Stimulated activated naive CD4-positive, alpha-beta T cell treated with Interleukin-2 at 50 U/mL for 16 hours (primary cell): Measurements from ENCODE around the gene SYNPR.

Experiments used
- DNase-seq: peaks from one replicate; lab custom pipeline; 2025; lab: John Stamatoyannopoulos, UW

The SYNPR gene

DNA sequence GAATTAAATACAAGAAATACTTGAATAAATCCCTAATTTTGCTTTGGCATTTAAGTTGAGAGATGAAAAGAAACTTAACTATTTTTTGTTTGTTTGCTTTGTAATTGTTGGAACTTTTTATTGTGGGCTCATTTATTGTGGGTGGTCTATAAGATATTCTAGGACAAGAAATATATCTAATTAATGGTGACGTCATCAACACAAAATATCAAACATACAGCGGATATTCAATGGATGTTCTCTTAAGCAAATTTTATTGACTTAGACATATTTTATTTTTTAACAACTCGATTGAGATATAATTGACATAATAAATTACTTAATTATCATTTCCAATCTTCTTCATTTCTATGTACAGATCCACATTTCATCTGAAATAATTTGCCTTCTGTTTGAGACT is 30.0 kb downstream of the SYNPR start:
- DNase-seq: no peak

GRCh38 chr3:63309768-63310167 is 31.7 kb downstream of the SYNPR start:
- no peak for DNase-seq

- DNase-seq: no peak
Measured at GRCh38 chr3:63323766-63324165, 45.7 kb downstream of the SYNPR start.

- no peak for DNase-seq
Measured at GRCh38 chr3:63324621-63325020, 46.5 kb downstream of the SYNPR start.

DNA sequence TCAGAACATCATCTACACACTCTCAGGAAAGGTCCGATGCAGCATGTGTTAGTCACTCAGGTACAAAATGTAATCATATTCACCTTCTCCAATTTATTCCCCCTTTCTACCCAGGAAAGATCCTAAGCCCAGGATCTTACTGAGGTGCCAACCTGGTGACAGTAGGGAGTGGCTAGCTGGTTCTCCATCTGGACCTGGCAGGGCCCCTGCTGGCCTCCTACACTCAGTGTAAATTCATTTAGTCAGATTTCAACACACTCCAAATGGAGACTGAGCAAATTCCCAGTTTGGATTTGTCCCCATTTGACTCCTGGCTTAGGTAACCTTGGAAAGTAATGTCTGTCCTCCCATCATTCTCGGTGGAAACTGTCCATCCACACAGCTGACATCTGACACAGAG is 47.3 kb downstream of the SYNPR start:
- no peak for DNase-seq

DNA sequence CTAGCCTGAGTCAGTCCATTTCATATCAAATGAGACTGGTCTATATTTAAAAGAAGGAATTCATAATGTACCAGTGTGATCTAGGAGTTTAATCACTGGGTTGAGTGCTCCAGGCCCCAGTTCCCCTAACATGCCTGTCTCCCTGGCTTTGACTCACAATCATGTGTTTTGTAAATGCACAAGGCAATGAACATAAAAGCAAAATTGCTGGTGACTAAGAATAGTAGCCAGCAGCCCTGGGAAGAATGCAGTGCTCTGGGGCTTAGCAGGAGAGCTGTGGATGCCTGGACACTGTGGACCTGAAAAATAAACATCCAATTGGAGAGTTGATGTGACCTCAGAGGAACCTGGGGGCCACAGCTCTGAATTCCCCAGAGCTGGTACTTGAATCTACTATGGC is 50.3 kb downstream of the SYNPR start:
- DNase-seq: no peak

- no peak for DNase-seq
Measured at GRCh38 chr3:63331520-63331919, 53.4 kb downstream of the SYNPR start.

DNA sequence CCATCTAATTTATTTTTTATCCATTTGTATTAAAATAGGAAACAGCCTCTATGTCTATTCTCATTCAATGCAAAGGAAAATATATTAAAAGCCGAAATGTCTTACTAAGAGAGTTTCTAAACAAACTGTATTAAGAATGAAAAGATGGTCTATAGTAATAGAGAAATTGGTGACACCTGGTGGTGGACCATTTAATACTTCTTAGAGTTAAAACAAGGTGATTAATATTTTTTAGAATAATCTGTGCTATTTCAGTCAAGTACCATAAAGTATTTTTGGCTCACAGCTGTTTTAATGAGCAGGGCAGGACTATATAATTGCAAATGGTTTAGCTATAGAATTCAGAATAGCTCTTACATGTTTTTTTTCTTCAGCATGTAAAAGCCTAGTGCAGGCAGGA is 55.7 kb downstream of the SYNPR start:
- DNase-seq: no peak

DNA sequence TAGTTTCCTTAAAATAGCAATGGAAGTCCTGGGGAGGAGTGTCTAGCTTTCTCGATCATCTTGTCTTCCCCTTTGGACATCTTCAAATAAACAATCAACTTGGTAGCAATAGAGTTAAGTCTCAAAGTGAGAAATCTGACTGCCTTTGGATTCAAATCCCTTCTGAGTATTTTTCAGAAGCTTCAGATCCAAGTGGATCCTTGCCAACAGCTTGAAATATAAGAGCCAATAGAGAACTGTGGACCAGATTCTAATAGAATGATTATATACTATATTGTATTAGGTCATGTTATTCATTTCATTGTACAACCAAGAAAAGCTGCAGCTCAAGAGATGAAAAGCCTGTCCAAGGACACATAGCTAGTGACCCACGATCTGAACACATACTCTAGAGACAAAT is 60.2 kb downstream of the SYNPR start:
- no peak for DNase-seq

DNA sequence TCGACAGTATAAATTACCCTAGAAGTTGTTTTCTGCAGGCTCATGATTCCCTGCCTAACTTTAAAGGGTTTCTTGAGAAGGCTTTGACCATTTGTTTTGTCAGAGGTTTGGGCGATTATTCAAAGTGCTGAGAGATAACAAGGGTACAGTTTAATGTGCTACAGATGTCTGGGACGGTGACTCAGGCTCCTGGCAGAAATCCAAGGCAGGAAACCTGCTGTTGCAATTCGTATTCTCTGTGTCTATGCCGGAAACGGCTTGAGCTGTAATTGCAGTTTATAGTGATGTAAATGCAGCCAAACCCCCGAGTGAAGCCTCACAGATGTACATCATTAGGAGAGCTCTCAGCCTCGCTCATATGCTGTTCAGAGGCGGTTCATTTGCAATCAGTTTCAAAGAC is 65.6 kb downstream of the SYNPR start:
- DNase-seq: no peak

DNA sequence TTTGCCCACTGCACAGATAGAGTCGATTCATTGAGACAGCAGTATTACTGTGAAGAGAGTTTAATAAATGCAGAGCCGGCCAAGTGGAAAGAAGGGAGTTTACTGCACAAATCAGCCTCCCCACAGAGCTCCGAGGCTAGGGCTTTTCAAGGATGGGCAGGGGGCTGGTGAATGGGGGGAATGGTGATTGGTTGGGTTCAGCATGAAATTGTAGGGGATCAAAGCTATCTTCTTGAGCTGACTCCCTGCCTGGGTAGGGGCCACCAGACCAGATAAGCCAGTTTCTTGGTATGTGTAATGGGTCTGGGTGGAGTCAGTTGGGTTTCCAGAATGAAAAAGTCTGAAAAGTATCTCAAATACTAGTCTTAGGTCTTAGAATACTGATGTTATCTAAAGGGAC is 66.6 kb downstream of the SYNPR start:
- no peak for DNase-seq

GRCh38 chr3:63349583-63350573 is 71.8 kb downstream of the SYNPR start:
- no peak for DNase-seq

GRCh38 chr3:63351159-63352007 is 73.3 kb downstream of the SYNPR start:
- no peak for DNase-seq

- DNase-seq: no peak
Measured at GRCh38 chr3:63352008-63352279, 73.8 kb downstream of the SYNPR start.

- no peak for DNase-seq
Measured at GRCh38 chr3:63353383-63353782, 75.3 kb downstream of the SYNPR start.

GRCh38 chr3:63354160-63354559 is 76.1 kb downstream of the SYNPR start:
- no peak for DNase-seq

GRCh38 chr3:63355809-63356208 is 77.7 kb downstream of the SYNPR start:
- no peak for DNase-seq

DNA sequence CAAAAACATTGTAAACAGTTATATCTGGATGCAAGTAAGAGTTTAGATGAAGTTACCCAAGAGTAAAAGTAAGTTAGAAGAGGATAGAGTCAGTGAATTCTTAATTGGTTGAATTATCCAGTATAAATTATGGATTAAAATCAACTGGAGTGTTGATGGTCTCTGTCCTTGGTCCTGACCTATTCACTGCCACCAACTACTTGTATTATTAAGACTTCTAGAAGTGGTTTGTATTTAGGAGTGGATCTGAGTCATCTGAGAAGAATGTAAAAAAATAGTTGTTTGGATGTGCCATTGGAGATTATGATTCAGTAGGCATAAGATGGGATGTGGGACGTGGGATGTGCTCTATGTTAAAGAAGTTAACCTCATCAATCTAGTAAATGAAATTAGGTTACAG is 86.4 kb downstream of the SYNPR start:
- no peak for DNase-seq

DNA sequence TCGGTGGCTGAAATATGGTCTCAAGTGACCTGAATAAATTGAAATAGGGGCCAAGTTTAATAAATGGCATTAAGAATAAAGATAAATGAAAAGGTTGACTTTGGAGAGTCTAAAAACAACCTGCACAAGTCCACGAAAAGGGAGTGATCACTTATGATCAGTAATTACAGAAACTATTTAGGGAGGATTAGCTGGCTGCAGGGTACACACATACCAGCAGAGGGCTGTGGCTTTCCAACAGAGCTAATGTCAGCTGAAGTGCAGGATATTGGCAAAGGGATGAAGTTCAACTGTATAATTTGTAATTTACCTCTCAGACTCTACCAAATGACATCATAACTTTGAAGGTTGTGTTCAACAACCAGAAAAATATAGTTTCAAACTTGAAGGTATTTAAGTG is 86.8 kb downstream of the SYNPR start:
- no peak for DNase-seq

- DNase-seq: no peak
Measured at GRCh38 chr3:63365671-63366070, 87.6 kb downstream of the SYNPR start.

GRCh38 chr3:63370094-63370493 is 92.0 kb downstream of the SYNPR start:
- DNase-seq: no peak

DNA sequence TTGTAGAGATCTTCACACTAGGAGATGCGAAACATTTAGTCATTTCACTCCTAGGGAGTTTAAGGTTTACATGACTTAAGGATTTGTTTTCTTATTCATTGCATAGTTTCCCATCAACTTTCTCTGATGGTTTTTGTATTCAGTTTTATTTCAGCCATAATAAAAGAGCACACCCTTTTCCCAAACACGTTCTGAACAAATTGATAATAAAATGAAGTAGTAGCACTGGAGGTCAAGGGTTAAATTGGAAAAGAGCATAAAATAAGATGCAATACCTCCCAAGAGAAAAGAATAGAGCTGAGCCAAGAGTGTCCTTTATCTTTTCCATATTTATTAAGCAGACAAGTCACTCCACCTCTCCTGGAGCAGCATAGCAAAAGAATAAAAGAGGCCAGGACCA is 104.9 kb downstream of the SYNPR start:
- no peak for DNase-seq

- DNase-seq: no peak
Measured at GRCh38 chr3:63384382-63384781, 106.3 kb downstream of the SYNPR start.
